Uterus (tissue), 4 donors: ENCODE data around the gene SH2D1A. TPM values are rescaled to one million over a fixed set of nuclear protein-coding genes. Genes with fewer than 3 reads are reported as not detected.

Source experiments
- DNase-seq, 2 donors: peaks; one replicate each; pipeline ENCODE4 v3.0.0-alpha.2; 2019 to 2020
- H3K27ac ChIP-seq, 2 donors: fragments of 200-600 bp; sonication (generic); 1 replicate in 1 of 2; 2 replicates in 1 of 2; pipeline ENCODE4 v1.5.1; 2016 to 2018
- H3K27me3 ChIP-seq, 2 donors: fragments of 200-600 bp; sonication (generic); one replicate each; pipeline ENCODE4 v1.5.1; 2018 to 2019; ENCODE audit warnings: control low read depth in 1 of 2
- H3K36me3 ChIP-seq, 2 donors: fragments of 200-600 bp; sonication (generic); one replicate each; pipeline ENCODE4 v1.5.1; 2019; ENCODE audit warnings: control low read depth in 1 of 2
- H3K4me1 ChIP-seq, 2 donors: fragments of 200-600 bp; sonication (generic); one replicate each; pipeline ENCODE4 v1.5.1; 2018 to 2019; ENCODE audit warnings: control low read depth in 1 of 2
- H3K4me3 ChIP-seq, 2 donors: fragments of 200-600 bp; sonication (generic); 1 replicate in 1 of 2; 2 replicates in 1 of 2; pipeline ENCODE4 v1.5.1; 2018 to 2019; ENCODE audit warnings: mild to moderate bottlenecking in 1 of 2
- H3K9me3 ChIP-seq, 2 donors: fragments of 200-600 bp; sonication (generic); one replicate each; pipeline ENCODE4 v1.5.1; 2019; ENCODE audit warnings: control low read depth in 1 of 2
- CTCF ChIP-seq, 4 experiments: fragments of 200-600 bp in 2 of 4; fragments of 450-650 bp in 2 of 4; sonication (generic) in 2 of 4; IDR thresholded peaks; one replicate each; pipeline ENCODE4 v1.5.1; 2016 to 2019; ENCODE audit warnings: antibody characterized with exemption in 4 of 4, mild to moderate bottlenecking in 2 of 4, moderate library complexity in 1 of 4
- POLR2A ChIP-seq, 2 donors: fragments of 450-650 bp; IDR thresholded peaks; one replicate each; pipeline ENCODE4 v1.6.1; 2016; ENCODE audit warnings: antibody characterized with exemption in 2 of 2, mild to moderate bottlenecking in 1 of 2, moderate library complexity in 1 of 2
- intact Hi-C: fragments of 100-400 bp; cut with DNase I; formaldehyde crosslinking; loops from one replicate; pipeline ENCODE4 v1.15.1; 2023; ENCODE audit warnings: low total_unique reads
- total RNA-seq, 4 donors: library from RNA; depleted of rRNA in 3 of 4; stranded (reverse); fragments of >200 nt in 3 of 4; gene quantifications; one replicate each; pipeline versions ENCODE4 v1.1.0 to v1.2.4, GENCODE V29; 2014 to 2023
- donor health status: DM: yes; HTN: yes; CAD: no.

Gene SH2D1A
- total RNA-seq, 4 donors from 2014 or later = 0.43 to 2.4 (median 0.76) TPM; not detected in 1

- TF ChIP-seq CTCF (IDR thresholded peaks at IDR 0.05) (no peak), POLR2A (IDR thresholded peaks at IDR 0.05) (no peak)
- Histone ChIP-seq H3K36me3 (no peaks in the 10 kb centered on the region), H3K27ac (no peak overlapping the region), H3K27me3 (no peaks in the 10 kb centered on the region), H3K9me3 (no peaks in the 10 kb centered on the region), H3K4me1 (no peaks in the 10 kb centered on the region), H3K4me3 (no peak overlapping the region)
- intact Hi-C loops = no loop called here
- no peak for DNase-seq
These were observed 23.4 kb downstream of the SH2D1A start for GRCh38 chrX:124369722-124370121.

- no peaks in the 10 kb centered on the region for H3K4me1 ChIP-seq
- intact Hi-C loops = no loop called here
- no peak overlapping the region for H3K27ac ChIP-seq
- H3K27me3 ChIP-seq = no peaks in the 10 kb centered on the region
- no peaks in the 10 kb centered on the region for H3K9me3 ChIP-seq
- DNase-seq = no peak
- H3K4me3 ChIP-seq = no peak overlapping the region
- no peaks in the 10 kb centered on the region for H3K36me3 ChIP-seq
- no peak for TF ChIP-seq POLR2A (IDR thresholded peaks at IDR 0.05)
- no peak for TF ChIP-seq CTCF (IDR thresholded peaks at IDR 0.05)
These were observed 27.0 kb downstream of the SH2D1A start for GRCh38 chrX:124373348-124373747.

GRCh38 chrX:124378643-124379042 lies 32.3 kb downstream of the SH2D1A start:
- Histone ChIP-seq H3K27ac (no peak overlapping the region), H3K9me3 (no peaks in the 10 kb centered on the region), H3K4me1 (no peaks in the 10 kb centered on the region), H3K27me3 (no peaks in the 10 kb centered on the region), H3K4me3 (no peak overlapping the region), H3K36me3 (no peaks in the 10 kb centered on the region)
- no peak for DNase-seq
- no peak for TF ChIP-seq CTCF (IDR thresholded peaks at IDR 0.05)
- no peak for TF ChIP-seq POLR2A (IDR thresholded peaks at IDR 0.05)
- intact Hi-C loops = no loop called here

- intact Hi-C loops = no loop called here
- Histone ChIP-seq H3K4me1 (no peaks in the 10 kb centered on the region), H3K27ac (no peak overlapping the region), H3K27me3 (no peaks in the 10 kb centered on the region), H3K9me3 (no peaks in the 10 kb centered on the region), H3K36me3 (no peaks in the 10 kb centered on the region), H3K4me3 (no peak overlapping the region)
- TF ChIP-seq POLR2A (IDR thresholded peaks at IDR 0.05) (no peak), CTCF (IDR thresholded peaks at IDR 0.05) (no peak)
- no peak for DNase-seq
These were observed 37.0 kb downstream of the SH2D1A start for GRCh38 chrX:124383354-124383753.

GRCh38 chrX:124386401-124386800 lies 40.0 kb downstream of the SH2D1A start:
- no peak overlapping the region for H3K4me3 ChIP-seq

More at GRCh38 chrX:124386401-124386800, 40.0 kb downstream of the SH2D1A start:
- H3K27ac ChIP-seq = no peak overlapping the region
- H3K9me3 ChIP-seq = no peaks in the 10 kb centered on the region
- DNase-seq = no peak
- H3K4me1 ChIP-seq = no peaks in the 10 kb centered on the region
- H3K36me3 ChIP-seq = no peaks in the 10 kb centered on the region
- no peaks in the 10 kb centered on the region for H3K27me3 ChIP-seq
- no peak for TF ChIP-seq CTCF (IDR thresholded peaks at IDR 0.05)
- TF ChIP-seq POLR2A (IDR thresholded peaks at IDR 0.05) = no peak
- intact Hi-C loops = no loop called here
